Measurements from ENCODE around the gene AVPR1A.

AVPR1A gene

DNA sequence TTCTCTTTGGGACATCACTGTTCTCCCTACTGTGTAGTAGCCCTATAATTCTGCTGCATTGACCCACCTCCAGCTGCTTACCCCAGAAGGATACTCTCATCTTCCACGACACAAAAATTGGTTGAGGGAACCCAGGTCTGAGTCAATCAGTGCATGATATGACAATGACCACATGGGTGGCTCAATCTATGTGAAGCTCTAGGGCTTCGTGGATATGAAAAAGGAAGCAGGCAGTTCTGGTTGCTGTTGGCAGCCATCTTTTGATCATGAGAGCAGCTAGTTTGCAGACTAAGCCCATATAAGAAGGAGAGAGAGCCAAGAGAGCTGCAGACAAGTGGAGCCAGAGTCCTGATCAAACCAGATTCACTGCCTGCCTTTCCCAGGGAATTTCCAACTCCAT is 57.9 kb downstream of the AVPR1A start:
- DNase-seq: no peak
